Upper lobe of left lung (tissue), 6 donors: Measurements from ENCODE around the gene BARX1. TPM values are rescaled to one million over a fixed set of nuclear protein-coding genes. Genes with fewer than 3 reads are reported as not detected.
"Not testable (repeated sequence)": the region's sequence is repeated elsewhere in the genome, so short reads cannot be mapped to it uniquely, and the experiment has no call there.

Source experiments
- ATAC-seq, 2 donors: fragments of 200-7000 bp; cut with Tn5 transposase; one replicate each; pipeline ENCODE4 v1.9.1; 2022; ENCODE audit warnings: mild to moderate bottlenecking in 2 of 2, moderate library complexity in 2 of 2; ENCODE audit not compliant: low FRiP score in 2 of 2
- DNase-seq, 2 donors: peaks; one replicate each; pipeline ENCODE4 v3.0.0-alpha.2; 2019 to 2020
- H3K27ac ChIP-seq, 4 donors: fragments of 200-600 bp; sonication (generic); one replicate each; pipeline ENCODE4 v1.5.1; 2016 to 2019
- H3K27me3 ChIP-seq, 4 donors: fragments of 200-600 bp; sonication (generic); one replicate each; pipeline ENCODE4 v1.5.1; 2017 to 2019
- H3K36me3 ChIP-seq, 4 donors: fragments of 200-600 bp; sonication (generic); one replicate each; pipeline ENCODE4 v1.5.1; 2016 to 2019
- H3K4me1 ChIP-seq, 4 donors: fragments of 200-600 bp; sonication (generic); one replicate each; pipeline ENCODE4 v1.5.1; 2018 to 2019
- H3K4me3 ChIP-seq, 4 donors: fragments of 200-600 bp; sonication (generic); one replicate each; pipeline ENCODE4 v1.5.1; 2017 to 2019; ENCODE audit warnings: mild to moderate bottlenecking in 2 of 4, moderate library complexity in 1 of 4
- H3K9me3 ChIP-seq, 4 donors: fragments of 200-600 bp; sonication (generic); one replicate each; pipeline ENCODE4 v1.5.1; 2018 to 2019
- CTCF ChIP-seq, 6 experiments: fragments of 450-650 bp in 4 of 6; fragments of 200-600 bp in 2 of 6; sonication (generic) in 2 of 6; IDR thresholded peaks; one replicate each; pipeline ENCODE4 v1.5.1; 2016 to 2019; ENCODE audit warnings: antibody characterized with exemption in 6 of 6
- EP300 ChIP-seq, 4 donors: sonication (generic); formaldehyde crosslinking; IDR thresholded peaks; one replicate each; pipeline ENCODE4 v1.5.1; 2017; ENCODE audit warnings: antibody characterized with exemption in 4 of 4, control low read depth in 2 of 4
- POLR2A ChIP-seq, 4 donors: fragments of 450-650 bp; IDR thresholded peaks; one replicate each; pipeline ENCODE4 v1.5.1; 2016 to 2017; ENCODE audit warnings: antibody characterized with exemption in 4 of 4, mild to moderate bottlenecking in 2 of 4
- POLR2AphosphoS5 ChIP-seq, 2 donors: sonication (generic); formaldehyde crosslinking; IDR thresholded peaks; one replicate each; pipeline ENCODE4 v1.5.1; 2017; ENCODE audit warnings: antibody characterized with exemption in 2 of 2
- WGBS, 2 donors: methylation state at CpG; one replicate each; pipeline ENCODE4 v1.1.5; 2017 to 2018; 5-methylcytosine and 5-hydroxymethylcytosine counted together
- total RNA-seq, 6 donors: library from RNA; depleted of rRNA in 4 of 6; stranded (reverse); fragments of >200 nt in 4 of 6; gene quantifications; one replicate each; pipeline versions ENCODE4 v1.1.0 to v1.2.1, GENCODE V29; 2016 to 2021
- donor health status: DM: no; HTN: no; CAD: no; lungs with moderate emphysema.
- donor health status: DM: no; HTN: yes; CAD: no; lungs with severe emphysema.

BARX1 gene
- total RNA-seq, 6 donors from 2014 or later, result not detected

- WGBS, 2 donors, result 45 to 65% methylated on average over 8 of the region's 8 CpGs
- no peak overlapping the region for H3K27ac ChIP-seq
- TF ChIP-seq POLR2AphosphoS5 (IDR thresholded peaks at IDR 0.05) (no peak), POLR2A (IDR thresholded peaks at IDR 0.05) (no peak), EP300 (IDR thresholded peaks at IDR 0.05) (no peak), CTCF (IDR thresholded peaks at IDR 0.05) (no peak)
- ATAC-seq (no peak), DNase-seq (peak in 1 of 2 donors; percentile 10)
- H3K4me1 ChIP-seq, result peaks cover 24 to 30% (median 26%) of the 10 kb centered on the region in 4 donors
- H3K4me3 ChIP-seq, result no peak overlapping the region
- H3K27me3 ChIP-seq, result peaks cover 2 to 29% (median 21%) of the 10 kb centered on the region in 4 donors
- no peaks in the 10 kb centered on the region for H3K9me3 ChIP-seq
- no peaks in the 10 kb centered on the region for H3K36me3 ChIP-seq
Measured at GRCh38 chr9:93963969-93964368, 8.8 kb upstream of the BARX1 start.

- not testable (repeated sequence) for ATAC-seq, H3K36me3 ChIP-seq, H3K4me3 ChIP-seq, DNase-seq, H3K9me3 ChIP-seq, H3K27ac ChIP-seq
- peaks cover 4 to 34% (median 24%) of the 10 kb centered on the region in 4 donors for H3K27me3 ChIP-seq
- peaks cover 29 to 35% (median 31%) of the 10 kb centered on the region in 4 donors for H3K4me1 ChIP-seq
- WGBS, 2 donors, result 50 to 57% methylated on average over 3 of the region's 3 CpGs
Measured at GRCh38 chr9:93963489-93963888, 8.3 kb upstream of the BARX1 start.

GRCh38 chr9:93962561-93963440 is 7.6 kb upstream of the BARX1 start:
- no peak overlapping the region for H3K27ac ChIP-seq
- ATAC-seq (peak; percentile 83 to 89), DNase-seq (peak in 1 of 2 donors; percentile 85)
- no peaks in the 10 kb centered on the region for H3K36me3 ChIP-seq
- H3K4me1 ChIP-seq, result peaks cover 32 to 41% (median 35%) of the 10 kb centered on the region in 4 donors
- H3K4me3 ChIP-seq, result no peak overlapping the region
- 19% methylated on average over 20 to 22 of the region's 22 CpGs for WGBS, 2 donors
- H3K9me3 ChIP-seq, result no peaks in the 10 kb centered on the region
- TF ChIP-seq EP300 (IDR thresholded peaks at IDR 0.05) (no peak), POLR2AphosphoS5 (IDR thresholded peaks at IDR 0.05) (peak in 1 of 2 donors; percentile 50), CTCF (IDR thresholded peaks at IDR 0.05) (peak; percentile 70 to 86 (median 78))
- H3K27me3 ChIP-seq, result peaks cover 4 to 41% (median 31%) of the 10 kb centered on the region in 4 donors

- H3K36me3 ChIP-seq, result no peaks in the 10 kb centered on the region
- H3K27ac ChIP-seq, result no peak overlapping the region
- peaks cover 32 to 41% (median 35%) of the 10 kb centered on the region in 4 donors for H3K4me1 ChIP-seq
- no peaks in the 10 kb centered on the region for H3K9me3 ChIP-seq
- no peak for DNase-seq
- TF ChIP-seq CTCF (IDR thresholded peaks at IDR 0.05) (no peak), EP300 (IDR thresholded peaks at IDR 0.05) (no peak), POLR2AphosphoS5 (IDR thresholded peaks at IDR 0.05) (no peak), POLR2A (IDR thresholded peaks at IDR 0.05) (no peak)
- H3K27me3 ChIP-seq, result peaks cover 4 to 41% (median 35%) of the 10 kb centered on the region in 4 donors
- no peak for ATAC-seq
- H3K4me3 ChIP-seq, result no peak overlapping the region
- 71 to 75% methylated on average over 1 of the region's 1 CpG for WGBS, 2 donors
Measured at GRCh38 chr9:93962017-93962416, 6.9 kb upstream of the BARX1 start.

- Histone ChIP-seq H3K4me3 (peak overlapping the region in 1 of 4 donors; percentile 20), H3K4me1 (peaks cover 32 to 41% (median 35%) of the 10 kb centered on the region in 4 donors), H3K27me3 (peaks cover 4 to 48% (median 42%) of the 10 kb centered on the region in 4 donors), H3K9me3 (no peaks in the 10 kb centered on the region), H3K27ac (no peak overlapping the region), H3K36me3 (no peaks in the 10 kb centered on the region)
- ATAC-seq, result no peak
- WGBS, 2 donors, result 38 to 50% methylated on average over 11 of the region's 11 CpGs
- DNase-seq, result no peak
- TF ChIP-seq EP300 (IDR thresholded peaks at IDR 0.05) (no peak), POLR2A (IDR thresholded peaks at IDR 0.05) (no peak), CTCF (IDR thresholded peaks at IDR 0.05) (no peak), POLR2AphosphoS5 (IDR thresholded peaks at IDR 0.05) (no peak)
Measured at GRCh38 chr9:93960971-93961841, 6.1 kb upstream of the BARX1 start.
